Limb (tissue), 2 donors: ENCODE measurements around the gene SCFD2.
"Not testable (repeated sequence)": the region's sequence is repeated elsewhere in the genome, so short reads cannot be mapped to it uniquely, and the experiment has no call there.

Experiments
- DNase-seq, 2 donors: peaks; one replicate each; pipeline ENCODE4 v3.0.0-alpha.2; 2016; ENCODE audit errors: extremely low spot score in 2 of 2

Gene SCFD2

DNA sequence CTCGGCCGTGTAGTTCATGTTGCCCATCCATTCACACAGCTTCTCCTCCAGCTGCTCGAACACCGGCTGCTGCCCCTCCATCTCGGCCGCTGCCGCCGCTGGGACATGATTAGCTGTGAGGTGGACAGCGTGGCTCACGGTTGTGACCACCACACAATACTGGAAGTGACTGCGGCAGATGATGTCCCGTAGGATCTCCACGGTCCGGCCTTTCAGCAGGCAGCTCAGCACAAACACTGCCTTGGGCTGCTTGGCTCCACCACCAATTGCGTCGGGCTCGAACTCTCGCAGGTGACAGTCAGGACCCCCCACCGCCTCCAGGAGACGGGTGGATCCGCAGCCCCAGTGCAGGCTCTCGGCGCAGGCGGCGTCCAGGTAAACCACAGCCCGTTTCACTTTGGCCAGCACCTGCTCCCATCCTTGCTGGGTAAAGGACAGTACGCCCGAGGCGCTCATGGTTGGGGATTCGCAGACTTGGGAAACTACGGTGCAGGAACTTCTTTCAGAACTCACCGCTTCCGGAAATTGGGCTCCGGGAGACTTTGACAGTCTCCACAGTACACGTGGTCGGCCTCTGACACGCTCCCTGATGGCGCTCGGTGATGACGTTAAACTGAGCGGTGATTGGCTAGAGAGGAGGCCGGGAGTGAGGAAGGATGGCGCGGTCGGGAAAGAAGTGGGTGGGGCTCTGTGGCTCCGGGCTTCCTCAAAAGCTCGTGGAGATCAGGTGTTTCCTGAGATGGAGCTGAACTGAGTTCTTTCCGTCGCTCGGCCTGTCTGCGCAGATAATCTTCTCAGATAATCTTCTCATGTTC lies at the start of gene SCFD2:
SCFD2 (minus strand) TSS at position 576 of the 815 bp plus-strand sequence.
- DNase-seq = peak; percentile 97 to 98

DNA sequence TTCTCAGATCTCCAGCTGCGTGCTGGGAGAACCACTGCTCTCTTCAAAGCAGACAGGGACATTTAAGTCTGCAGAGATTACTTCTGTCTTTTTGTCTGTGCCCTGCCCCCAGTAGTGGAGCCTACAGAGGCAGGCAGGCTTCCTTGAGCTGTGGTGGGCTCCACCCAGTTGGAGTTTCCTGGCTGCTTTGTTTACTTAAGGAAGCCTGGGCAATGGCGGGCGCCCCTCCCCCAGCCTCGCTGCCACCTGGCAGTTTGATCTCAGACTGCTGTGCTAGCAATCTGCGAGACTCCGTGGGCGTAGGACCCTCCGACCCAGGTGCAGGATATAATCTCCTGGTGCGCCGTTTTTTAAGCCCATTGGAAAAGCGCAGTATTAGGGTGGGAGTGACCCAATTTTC lies 43.6 kb upstream of the SCFD2 start:
- not testable (repeated sequence) for DNase-seq

DNA sequence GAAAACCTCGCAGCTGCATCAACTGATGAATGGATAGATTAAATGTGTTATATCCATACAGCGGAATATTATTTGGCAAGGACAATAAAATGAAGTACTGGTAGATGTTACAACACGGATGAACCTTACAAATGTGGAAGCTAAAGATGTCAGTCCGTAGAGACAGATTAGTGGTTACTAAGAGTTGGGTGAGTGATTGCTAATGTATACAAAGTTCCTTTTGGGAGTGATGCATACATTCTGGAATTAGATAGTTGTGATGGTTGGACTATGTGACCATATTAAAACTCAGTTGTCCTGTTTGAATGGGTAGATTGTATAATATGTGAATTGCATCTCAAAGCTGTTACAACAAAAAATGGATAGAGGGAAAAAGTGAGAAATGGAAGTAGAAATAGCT lies 14.4 kb upstream of the SCFD2 start:
- no peak for DNase-seq

DNA sequence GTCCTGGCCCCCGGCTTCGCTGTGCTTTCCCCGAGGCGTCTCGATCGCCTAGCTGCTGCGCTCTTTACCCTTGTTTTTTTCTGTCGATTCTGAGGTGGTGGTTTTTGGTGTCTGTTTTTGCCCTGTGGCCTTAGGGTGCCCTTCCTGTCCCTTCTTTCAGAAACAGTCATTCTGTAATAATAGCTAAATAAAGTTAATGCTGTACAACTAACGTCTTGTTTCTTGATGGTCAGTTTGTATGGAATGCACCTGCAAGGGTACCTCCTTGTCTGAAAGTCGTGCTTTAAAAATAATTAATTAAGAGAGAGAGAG lies 12.3 kb upstream of the SCFD2 start:
- no peak for DNase-seq

DNA sequence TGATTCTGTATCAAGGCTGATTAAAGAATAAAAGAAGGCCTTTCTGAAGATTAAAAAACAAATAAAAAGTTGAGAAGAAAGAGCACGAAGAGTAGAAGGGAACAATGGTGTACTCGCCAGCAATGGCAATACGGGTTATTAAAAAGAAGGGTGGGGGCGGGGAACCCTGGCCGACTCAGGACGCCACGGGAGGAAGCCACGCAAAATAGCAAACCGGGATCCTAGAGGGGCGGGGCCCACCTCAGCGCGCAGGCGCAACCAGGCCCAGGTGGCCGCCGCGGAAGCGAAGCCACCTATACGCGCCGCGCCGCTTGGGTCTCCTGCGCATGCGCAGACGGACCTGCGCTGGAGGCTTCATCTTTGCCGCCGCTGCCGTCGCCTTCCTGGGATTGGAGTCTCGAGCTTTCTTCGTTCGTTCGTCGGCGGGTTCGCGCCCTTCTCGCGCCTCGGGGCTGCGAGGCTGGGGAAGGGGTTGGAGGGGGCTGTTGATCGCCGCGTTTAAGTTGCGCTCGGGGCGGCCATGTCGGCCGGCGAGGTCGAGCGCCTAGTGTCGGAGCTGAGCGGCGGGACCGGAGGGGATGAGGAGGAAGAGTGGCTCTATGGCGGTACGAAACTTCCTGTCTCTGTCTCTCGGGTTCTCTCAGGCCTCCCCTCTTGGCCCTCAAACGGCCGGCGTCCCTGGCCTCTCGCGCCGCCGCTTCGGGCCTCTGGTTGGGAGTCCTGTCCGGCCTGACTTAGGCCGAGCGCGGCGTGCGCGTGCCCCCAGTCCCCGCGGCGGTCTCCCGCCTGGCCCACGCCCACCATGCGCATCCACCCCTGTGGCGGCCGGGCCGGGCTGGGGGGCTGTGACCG lies 11.7 kb upstream of the SCFD2 start, which contains the start of gene FIP1L1:
FIP1L1 (plus strand) TSS at position 323 of the 852 bp plus-strand sequence; CDS start at position 521, 198 bp downstream.
- DNase-seq = peak; percentile 91 to 96

DNA sequence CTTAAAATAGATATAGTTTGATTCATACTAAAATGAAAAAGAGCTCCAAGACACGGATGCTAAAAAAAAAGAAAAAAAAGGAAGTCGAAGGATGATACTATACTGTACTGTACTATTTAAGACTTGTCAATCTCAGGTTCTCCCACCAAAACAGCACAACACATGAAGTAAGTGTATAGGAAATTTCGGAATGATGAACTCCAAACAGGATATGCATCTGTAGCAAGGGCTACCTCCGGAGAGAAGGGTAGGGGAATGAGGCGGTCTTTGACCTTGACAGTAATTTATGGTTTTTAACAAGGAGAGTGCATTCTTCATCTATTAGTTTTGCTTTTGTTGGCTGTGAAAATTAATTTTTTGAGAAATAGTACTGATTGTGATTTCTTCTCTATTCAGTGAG lies 11.0 kb upstream of the SCFD2 start:
- no peak for DNase-seq

DNA sequence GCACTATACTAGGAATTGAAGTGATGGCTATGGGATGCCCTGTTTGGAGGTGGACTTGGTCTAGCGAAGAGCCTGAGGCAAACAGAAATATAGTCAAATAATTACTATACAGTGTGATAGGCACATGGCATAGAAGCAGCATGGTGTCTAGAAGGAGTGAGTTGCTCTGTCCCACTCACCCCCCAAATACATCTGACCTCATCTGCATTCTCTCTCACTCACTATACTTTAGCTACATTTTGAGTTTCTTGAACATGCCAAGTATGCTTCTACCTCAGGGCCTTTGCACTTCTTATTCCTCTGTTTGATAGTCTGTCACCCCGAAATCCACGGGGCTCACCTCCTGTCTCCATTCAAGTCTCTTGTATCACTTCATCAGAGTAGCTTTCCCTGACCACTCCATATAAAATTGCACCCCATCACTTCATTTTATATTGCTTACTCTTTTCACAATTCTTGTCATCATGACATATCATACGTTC lies 9.0 kb upstream of the SCFD2 start:
- no peak for DNase-seq

DNA sequence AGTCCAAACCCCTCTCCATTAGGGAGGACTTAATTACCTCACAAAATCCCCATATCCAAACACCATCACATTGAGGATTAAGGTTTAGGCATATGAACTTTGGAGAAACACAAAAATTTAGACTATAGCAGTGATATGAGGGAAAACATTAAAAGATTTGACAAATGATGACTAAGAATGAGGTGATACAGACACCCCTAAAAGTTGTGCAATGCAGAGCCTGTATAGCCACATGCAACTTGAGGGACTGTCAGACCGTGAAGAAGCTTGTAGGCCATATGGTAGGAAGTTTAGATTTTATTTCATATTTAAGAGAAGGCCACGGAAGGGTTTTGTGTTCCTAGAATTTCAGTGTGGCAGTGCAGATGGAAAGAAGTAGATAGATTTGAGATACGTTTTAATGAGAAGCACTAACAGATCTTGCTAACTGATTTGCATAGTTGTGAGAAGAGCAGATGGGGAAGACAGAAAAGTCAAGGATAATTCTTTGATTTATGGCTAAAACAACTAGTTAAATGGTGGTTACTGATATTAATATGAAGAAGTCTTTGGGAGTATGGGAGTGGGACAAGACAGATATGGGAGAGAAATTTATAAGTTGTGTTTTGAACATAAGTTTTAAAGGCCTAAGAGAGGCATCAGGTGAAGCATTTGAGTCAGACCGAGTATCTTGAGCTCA lies 6.1 kb upstream of the SCFD2 start:
- DNase-seq = no peak

DNA sequence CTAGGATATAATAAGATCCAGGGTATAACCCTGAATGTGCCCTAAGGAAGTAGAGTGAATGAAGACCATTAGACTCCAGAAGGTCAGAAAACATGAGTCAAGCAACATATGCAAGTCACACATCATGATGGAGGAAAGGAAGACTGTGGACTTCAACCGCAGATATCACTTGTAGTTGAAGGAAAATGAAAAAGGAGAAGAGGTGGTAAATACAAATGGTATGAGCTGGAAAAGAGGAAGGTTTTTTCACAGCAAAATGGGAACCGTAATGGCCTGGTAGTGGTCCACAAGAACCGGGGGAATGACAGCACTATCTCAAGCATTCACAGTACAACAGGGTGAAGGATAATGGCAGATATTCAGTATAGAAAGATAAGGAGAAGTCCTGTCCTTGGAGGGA lies 5.2 kb upstream of the SCFD2 start:
- no peak for DNase-seq

DNA sequence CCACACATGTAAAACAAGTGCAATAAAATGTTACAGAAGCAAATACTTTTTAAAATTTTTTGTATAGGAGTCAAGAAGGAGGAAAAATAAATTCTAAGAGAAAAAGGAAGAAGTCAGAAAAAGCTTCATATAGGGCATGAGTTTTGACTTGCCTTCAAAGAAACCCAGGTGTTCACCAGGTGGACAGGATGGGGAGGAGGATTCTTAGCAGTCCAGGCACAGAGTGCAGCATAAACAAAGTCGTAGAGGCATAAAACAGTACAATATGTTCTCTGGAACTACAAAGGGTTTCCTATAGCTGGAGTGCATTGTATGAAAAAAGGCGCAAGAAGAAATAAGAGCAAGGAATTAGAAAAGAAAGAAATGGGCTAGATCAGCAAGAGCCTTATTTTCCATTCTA lies 1.9 kb upstream of the SCFD2 start:
- DNase-seq = no peak

DNA sequence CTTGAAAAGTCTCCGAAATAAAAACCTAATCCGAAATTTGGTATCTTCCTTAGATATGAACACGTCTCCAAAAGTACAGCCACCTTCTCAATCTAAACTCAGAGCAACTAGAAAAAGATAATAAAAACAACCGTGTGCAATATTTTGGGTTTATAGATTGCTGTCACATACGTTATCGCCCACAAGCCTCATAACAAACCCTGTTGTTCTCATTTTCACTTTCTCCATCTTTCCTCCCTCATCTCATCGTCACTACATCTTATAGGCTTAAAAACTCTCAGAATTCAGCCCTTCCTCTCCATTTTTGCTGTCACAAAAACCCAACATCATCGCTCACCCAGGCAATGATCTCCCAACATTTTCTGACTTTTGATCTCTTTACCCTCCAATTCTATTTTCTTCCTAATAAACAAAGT lies 448 bp upstream of the SCFD2 start:
- DNase-seq = no peak

DNA sequence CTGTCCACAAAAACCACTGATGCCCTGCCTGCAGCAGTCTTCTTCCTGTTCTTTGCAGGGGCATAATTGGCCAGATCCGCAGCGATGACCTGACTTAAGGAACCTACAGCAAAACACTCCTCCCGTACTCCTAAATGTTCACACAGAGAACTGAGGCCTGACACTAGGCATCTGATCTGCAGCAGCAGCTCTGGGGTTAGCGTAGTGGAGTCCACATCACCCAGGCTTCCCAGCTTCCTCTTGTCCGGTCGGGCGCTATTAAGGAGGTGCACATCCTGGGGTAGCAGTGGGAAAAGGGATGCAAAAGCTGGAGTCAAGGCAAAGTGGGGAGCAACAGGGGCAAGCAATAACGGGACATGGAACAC lies 758 bp downstream of the SCFD2 start:
- no peak for DNase-seq

DNA sequence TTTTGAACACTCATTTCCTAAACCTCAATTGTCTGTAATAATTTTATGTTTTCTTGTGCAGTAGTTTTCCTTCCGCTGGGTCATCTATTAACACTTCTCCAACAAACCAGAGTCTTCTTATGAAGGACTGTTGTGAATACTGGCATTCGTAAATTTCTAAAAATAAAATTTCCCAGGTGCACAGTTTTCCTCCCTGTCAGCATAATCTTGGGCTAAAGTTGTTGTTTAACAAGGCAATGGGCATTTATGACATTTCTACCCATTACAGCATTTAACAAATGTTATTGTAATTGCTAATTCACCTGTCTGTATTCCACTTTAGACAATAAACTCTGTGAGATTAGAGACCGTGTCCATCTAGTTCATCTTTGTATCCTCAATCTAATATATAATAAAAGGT lies 1.2 kb downstream of the SCFD2 start:
- no peak for DNase-seq

DNA sequence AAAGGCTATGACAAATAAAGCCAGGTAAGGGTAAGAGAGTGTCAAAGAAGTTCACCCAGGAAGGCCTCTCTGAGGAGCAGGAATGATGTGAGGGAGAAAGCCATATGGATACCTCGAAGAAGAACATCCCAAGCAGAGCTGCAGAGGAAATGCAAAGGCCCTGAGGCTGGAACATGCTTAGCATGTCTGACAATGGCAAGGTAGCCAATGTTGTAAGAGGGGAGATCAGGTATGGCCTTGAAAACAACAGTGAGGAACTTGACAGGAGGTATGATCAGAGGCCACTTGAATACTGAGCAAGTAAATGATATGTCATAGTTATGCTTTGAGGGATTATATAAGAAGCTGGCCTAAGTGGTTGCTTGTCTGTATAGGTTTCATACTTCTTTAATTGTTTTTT lies 3.8 kb downstream of the SCFD2 start:
- DNase-seq = no peak

DNA sequence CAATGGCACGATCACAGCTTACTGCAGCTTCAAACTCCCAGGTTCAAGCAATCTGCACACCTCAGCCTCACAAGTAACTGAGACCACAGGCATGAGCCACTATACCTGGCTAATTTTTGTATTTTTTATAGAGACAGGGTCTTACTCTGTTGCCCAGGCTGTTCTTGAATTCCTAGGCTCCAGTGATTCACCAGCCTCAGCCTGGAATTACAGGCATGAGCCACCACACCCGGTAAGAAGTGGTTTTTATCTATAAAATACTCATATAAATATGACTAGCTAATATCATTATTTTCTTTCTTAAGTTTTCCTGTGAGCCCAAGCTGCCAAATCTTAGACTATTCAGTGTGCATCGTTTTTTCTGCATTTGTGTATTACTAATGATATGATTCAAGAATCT lies 4.4 kb downstream of the SCFD2 start:
- DNase-seq = no peak

DNA sequence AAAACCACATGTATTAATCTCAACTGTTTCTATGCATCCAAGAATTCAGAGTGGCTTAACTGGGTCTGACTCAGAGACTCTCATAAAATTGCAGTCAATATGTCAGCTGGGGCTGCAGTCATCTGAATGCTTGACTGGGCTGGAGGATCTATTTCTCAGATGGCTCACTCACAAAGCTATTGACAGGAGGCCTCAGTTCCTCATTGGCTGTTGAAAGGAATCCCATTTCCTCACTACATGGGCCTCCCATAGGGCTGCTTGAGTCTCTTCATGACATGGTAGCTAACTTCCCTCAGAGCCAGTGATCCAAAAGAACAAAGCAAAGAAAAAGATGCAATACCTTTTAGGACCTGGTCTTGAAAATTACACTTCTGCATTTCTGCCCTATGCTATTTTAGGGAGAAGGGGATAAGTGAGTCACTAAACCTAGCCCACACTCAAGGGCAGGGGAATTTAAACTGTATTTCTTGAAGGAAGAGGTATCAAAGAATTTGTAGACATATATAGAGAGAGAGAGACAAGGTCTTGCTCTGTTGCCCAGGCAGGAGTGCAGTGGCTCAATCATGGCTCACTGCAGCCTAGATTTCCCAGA lies 9.8 kb downstream of the SCFD2 start:
- no peak for DNase-seq

DNA sequence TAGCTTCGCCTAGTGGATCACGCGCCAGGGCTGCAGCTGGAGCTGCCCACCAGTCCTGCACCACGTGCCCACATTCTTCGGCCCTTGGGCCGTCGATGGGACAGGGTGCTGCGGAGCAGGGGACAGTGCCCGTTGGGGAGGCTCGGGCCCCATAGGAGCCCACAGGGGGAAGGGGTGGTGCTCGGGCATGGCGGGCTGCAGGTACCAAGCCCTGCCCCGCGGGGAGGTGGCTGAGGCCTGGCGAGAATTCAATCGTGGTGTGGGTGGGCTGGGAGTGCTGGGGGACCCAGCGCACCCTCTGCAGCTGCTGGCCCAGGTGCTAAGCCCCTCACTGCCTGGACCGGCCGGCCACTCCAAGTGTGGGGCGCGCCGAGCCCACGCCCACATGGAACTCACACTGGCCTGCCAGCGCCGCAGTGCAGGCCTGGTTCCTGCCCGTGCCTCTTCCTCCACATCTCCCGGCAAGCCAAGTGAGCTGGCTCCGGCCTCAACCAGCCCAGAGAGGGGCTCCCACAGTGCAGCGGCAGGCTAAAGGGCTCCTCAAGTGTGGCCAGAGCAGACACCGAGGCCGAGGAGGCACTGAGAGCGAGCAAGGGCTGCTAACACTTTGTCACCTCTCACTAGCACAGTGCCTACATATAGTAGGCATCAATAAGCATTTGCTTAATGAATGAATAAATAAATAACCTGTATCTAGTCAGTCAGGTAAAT lies 11.7 kb downstream of the SCFD2 start:
- no peak for DNase-seq

DNA sequence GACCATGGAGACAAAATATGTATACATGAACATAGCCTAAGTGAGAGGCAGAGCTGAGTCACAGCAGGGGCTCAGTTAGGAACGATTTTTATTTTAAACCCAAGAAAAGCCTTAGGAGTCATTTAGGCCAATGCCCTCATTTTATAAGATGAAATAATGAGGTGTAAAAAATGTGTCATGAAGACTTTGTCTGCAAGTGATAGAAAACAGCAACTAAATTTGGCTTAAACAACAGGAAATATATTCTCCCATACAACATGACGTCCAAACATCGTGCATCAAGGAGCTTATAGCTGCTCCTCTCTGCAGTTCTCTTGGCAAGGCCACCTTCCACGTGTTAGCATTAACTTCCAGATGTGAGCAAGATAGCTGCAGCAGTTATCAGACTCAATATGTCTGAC lies 16.8 kb downstream of the SCFD2 start:
- peak in 1 of 2 donors; percentile 61 for DNase-seq

DNA sequence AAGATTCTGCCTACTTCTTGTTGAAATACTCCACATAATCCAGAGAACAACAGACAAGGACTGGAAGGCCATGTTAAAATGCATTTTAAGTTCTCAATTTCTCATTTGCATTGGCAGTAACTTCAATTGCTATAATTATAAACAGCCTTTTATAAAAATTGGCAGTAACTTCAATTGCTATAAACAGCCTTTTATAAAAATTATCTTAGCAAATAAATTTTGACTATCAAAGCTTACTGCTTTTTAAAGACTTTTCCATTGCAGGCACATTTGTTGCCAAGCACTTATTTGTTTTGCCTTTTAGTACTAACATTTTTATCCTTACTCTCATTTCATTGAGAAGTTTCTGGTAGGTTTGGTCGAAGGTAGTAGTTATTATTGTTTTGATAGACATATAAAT lies 17.8 kb downstream of the SCFD2 start:
- DNase-seq = no peak

DNA sequence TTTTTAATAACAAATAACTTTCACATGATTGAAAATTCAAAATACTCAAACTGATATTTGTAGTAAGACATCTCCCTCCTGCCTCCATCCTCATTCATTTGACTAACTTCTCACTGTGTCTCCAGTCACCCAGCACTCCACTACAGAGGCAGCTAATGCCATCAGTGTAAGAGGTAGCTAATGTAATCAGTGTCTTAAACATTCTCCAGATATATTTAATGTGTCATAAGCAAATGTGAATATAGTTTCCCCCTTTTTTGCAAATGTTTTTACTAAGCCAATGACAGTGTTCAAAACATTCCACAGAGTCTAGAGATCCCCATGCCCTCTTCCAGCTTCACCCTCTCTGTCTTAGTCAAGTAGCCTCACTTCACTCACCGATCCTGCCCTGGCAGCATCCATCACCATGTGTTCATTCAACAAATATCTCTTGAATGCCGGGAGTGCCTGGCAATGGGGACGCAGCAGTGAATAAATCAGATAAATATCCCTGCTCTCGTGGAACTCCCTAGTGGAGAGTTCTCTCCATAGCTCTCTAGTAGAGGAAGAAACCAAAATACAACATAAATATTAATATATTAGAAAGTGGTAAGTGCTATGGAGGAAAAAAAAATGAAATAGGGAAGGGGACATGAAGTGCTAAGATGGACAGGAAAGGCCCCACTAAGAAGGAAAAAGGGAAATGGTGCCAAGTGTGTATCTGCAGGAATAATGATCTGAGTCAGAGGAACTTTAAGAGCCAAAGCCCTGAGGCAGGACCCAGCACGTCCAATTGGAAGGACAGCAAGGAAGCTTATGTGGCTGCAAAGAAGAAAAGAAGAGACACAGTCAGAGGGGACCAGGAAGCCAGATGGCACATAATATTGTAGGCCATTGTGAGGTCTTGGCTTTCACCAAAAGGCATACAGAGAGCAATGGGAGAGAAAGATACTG lies 18.7 kb downstream of the SCFD2 start:
- DNase-seq = no peak
